Hepatocyte (in vitro differentiated cells): Measurements from ENCODE around the gene SRGAP2C. TPM values are rescaled to one million over a fixed set of nuclear protein-coding genes. Genes with fewer than 3 reads are reported as not detected.
"Not testable (repeated sequence)": the region's sequence is repeated elsewhere in the genome, so short reads cannot be mapped to it uniquely, and the experiment has no call there.

ENCODE experiments used
- DNase-seq: peaks from one replicate; pipeline ENCODE4 v3.0.0-alpha.2; 2016; ENCODE audit warnings: low spot score
- H2AFZ ChIP-seq: fragments of 200-600 bp; sonication (generic); 2 replicates; pipeline ENCODE4 v1.6.0; 2016; ENCODE audit warnings: antibody characterized with exemption, mild to moderate bottlenecking
- H3K27ac ChIP-seq: fragments of 200-600 bp; sonication (generic); 2 replicates; pipeline ENCODE4 v1.5.1; 2016; ENCODE audit warnings: mild to moderate bottlenecking
- H3K27me3 ChIP-seq: fragments of 200-600 bp; sonication (generic); 2 replicates; pipeline ENCODE4 v1.6.1; 2016
- H3K36me3 ChIP-seq: fragments of 200-600 bp; sonication (generic); replicated peaks from 2 replicates; pipeline ENCODE4 v1.5.1; 2016; ENCODE audit warnings: low read depth; ENCODE audit not compliant: insufficient read depth
- H3K4me1 ChIP-seq: fragments of 200-600 bp; sonication (generic); 2 replicates; pipeline ENCODE4 v1.5.1; 2016; ENCODE audit warnings: mild to moderate bottlenecking, moderate library complexity; ENCODE audit not compliant: insufficient read depth
- H3K4me2 ChIP-seq: fragments of 200-600 bp; sonication (generic); 2 replicates; pipeline ENCODE4 v1.6.0; 2016
- H3K4me3 ChIP-seq: fragments of 200-600 bp; sonication (generic); 2 replicates; pipeline ENCODE4 v1.5.1; 2016; ENCODE audit warnings: mild to moderate bottlenecking
- H3K79me2 ChIP-seq: fragments of 200-600 bp; sonication (generic); 2 replicates; pipeline ENCODE4 v1.6.0; 2017; ENCODE audit warnings: mild to moderate bottlenecking
- H3K9me2 ChIP-seq: fragments of 200-600 bp; sonication (generic); replicated peaks from 2 replicates; pipeline ENCODE4 v1.6.0; 2017; ENCODE audit warnings: mild to moderate bottlenecking; ENCODE audit not compliant: insufficient read depth
- H3K9me3 ChIP-seq: fragments of 200-600 bp; sonication (generic); 2 replicates; pipeline ENCODE4 v1.5.1; 2016; ENCODE audit warnings: low read depth, mild to moderate bottlenecking
- H4K20me1 ChIP-seq: fragments of 200-600 bp; sonication (generic); 2 replicates; pipeline ENCODE4 v1.6.0; 2016; ENCODE audit warnings: mild to moderate bottlenecking; ENCODE audit not compliant: insufficient read depth, poor library complexity, severe bottlenecking
- WGBS: methylation state at CpG from one replicate; pipeline ENCODE4 v1.1.6; 2016; ENCODE audit warnings: low lambda C conversion rate; ENCODE audit errors: missing lambda C conversion rate; 5-methylcytosine and 5-hydroxymethylcytosine counted together
- polyA plus RNA-seq: library from polyadenylated mRNA; unstranded; fragments of >200 nt; fragmentation: Nextera tagmentation; extraction: Ambion mirVana; gene quantifications from 2 replicates; pipeline ENCODE4 v1.2.1, GENCODE V29; 2016
- total RNA-seq: library from RNA; depleted of rRNA; stranded (reverse); fragments of >200 nt; gene quantifications from 2 replicates; pipeline ENCODE4 v1.2.3, GENCODE V29; 2014

SRGAP2C gene
- total and polyA plus RNA-seq, 2 experiments from 2014 or later: 7.2 to 10.6 TPM

- not testable (repeated sequence) for H3K4me1 ChIP-seq, H3K9me2 ChIP-seq, H3K27ac ChIP-seq, H3K9me3 ChIP-seq, H4K20me1 ChIP-seq, H3K27me3 ChIP-seq, H2AFZ ChIP-seq, H3K4me2 ChIP-seq, H3K4me3 ChIP-seq, H3K79me2 ChIP-seq, H3K36me3 ChIP-seq, DNase-seq
These were observed 69.8 kb downstream of the SRGAP2C start for GRCh38 chr1:121254618-121255017.

- not testable (repeated sequence) for H3K4me1 ChIP-seq, H3K36me3 ChIP-seq, H3K9me2 ChIP-seq, H3K9me3 ChIP-seq, H3K4me2 ChIP-seq, DNase-seq, H3K27ac ChIP-seq, H3K79me2 ChIP-seq, H4K20me1 ChIP-seq, H2AFZ ChIP-seq, H3K4me3 ChIP-seq, H3K27me3 ChIP-seq
- WGBS: no CpG with 5 or more reads among the region's 2 CpGs
These were observed 72.9 kb downstream of the SRGAP2C start for GRCh38 chr1:121257632-121258031.

- not testable (repeated sequence) for DNase-seq, H3K79me2 ChIP-seq, H2AFZ ChIP-seq, H3K27ac ChIP-seq, H3K4me2 ChIP-seq, H3K27me3 ChIP-seq, H3K9me3 ChIP-seq, H3K36me3 ChIP-seq, H3K9me2 ChIP-seq, H3K4me3 ChIP-seq, H3K4me1 ChIP-seq, H4K20me1 ChIP-seq
- 79% methylated on average over 2 of the region's 2 CpGs for WGBS
These were observed 73.4 kb downstream of the SRGAP2C start for GRCh38 chr1:121258134-121258533.

- H3K4me2 ChIP-seq, DNase-seq, H3K36me3 ChIP-seq, H3K79me2 ChIP-seq, H3K9me3 ChIP-seq, H3K4me3 ChIP-seq, H4K20me1 ChIP-seq, H3K9me2 ChIP-seq, H3K4me1 ChIP-seq, H3K27ac ChIP-seq, H3K27me3 ChIP-seq, H2AFZ ChIP-seq: not testable (repeated sequence)
- WGBS: 84% methylated on average over 2 of the region's 2 CpGs
These were observed 75.4 kb downstream of the SRGAP2C start for GRCh38 chr1:121260205-121260604.

GRCh38 chr1:121262163-121262562, 77.4 kb downstream of the SRGAP2C start:
- not testable (repeated sequence) for H3K4me3 ChIP-seq, H3K27me3 ChIP-seq, H3K36me3 ChIP-seq, H3K9me2 ChIP-seq, H3K9me3 ChIP-seq, H3K4me1 ChIP-seq, H3K27ac ChIP-seq, H4K20me1 ChIP-seq, H3K79me2 ChIP-seq, H3K4me2 ChIP-seq, DNase-seq, H2AFZ ChIP-seq
- no CpG with 5 or more reads among the region's 2 CpGs for WGBS

- not testable (repeated sequence) for H4K20me1 ChIP-seq, H3K4me1 ChIP-seq, H3K4me2 ChIP-seq, H3K79me2 ChIP-seq, H2AFZ ChIP-seq, H3K27ac ChIP-seq, H3K9me3 ChIP-seq, H3K36me3 ChIP-seq, H3K9me2 ChIP-seq, DNase-seq, H3K27me3 ChIP-seq, H3K4me3 ChIP-seq
- no CpG with 5 or more reads among the region's 1 CpG for WGBS
These were observed 79.0 kb downstream of the SRGAP2C start for GRCh38 chr1:121263789-121264244.

GRCh38 chr1:121267072-121267471, 82.3 kb downstream of the SRGAP2C start:
- not testable (repeated sequence) for H4K20me1 ChIP-seq, H2AFZ ChIP-seq, H3K9me2 ChIP-seq, H3K4me2 ChIP-seq, H3K4me1 ChIP-seq, H3K27me3 ChIP-seq, DNase-seq, H3K79me2 ChIP-seq, H3K4me3 ChIP-seq, H3K27ac ChIP-seq, H3K36me3 ChIP-seq, H3K9me3 ChIP-seq
- 100% methylated on average over 2 of the region's 4 CpGs for WGBS

GRCh38 chr1:121269309-121269708, 84.5 kb downstream of the SRGAP2C start:
- H3K79me2 ChIP-seq, DNase-seq, H3K9me3 ChIP-seq, H3K9me2 ChIP-seq, H3K27ac ChIP-seq, H3K4me3 ChIP-seq, H2AFZ ChIP-seq, H3K36me3 ChIP-seq, H3K27me3 ChIP-seq, H3K4me1 ChIP-seq, H3K4me2 ChIP-seq, H4K20me1 ChIP-seq: not testable (repeated sequence)
- WGBS: no CpG with 5 or more reads among the region's 1 CpG

GRCh38 chr1:121269973-121270372, 85.2 kb downstream of the SRGAP2C start:
- H3K27ac ChIP-seq, H3K79me2 ChIP-seq, DNase-seq, H3K4me3 ChIP-seq, H3K4me1 ChIP-seq, H3K4me2 ChIP-seq, H2AFZ ChIP-seq, H3K9me3 ChIP-seq, H4K20me1 ChIP-seq, H3K36me3 ChIP-seq, H3K9me2 ChIP-seq, H3K27me3 ChIP-seq: not testable (repeated sequence)
- no CpG with 5 or more reads among the region's 3 CpGs for WGBS
